ENCODE measurements around the gene FERD3L. TPM values are rescaled to one million over a fixed set of nuclear protein-coding genes. Genes with fewer than 3 reads are reported as not detected.
"Not testable (repeated sequence)": the region's sequence is repeated elsewhere in the genome, so short reads cannot be mapped to it uniquely, and the experiment has no call there.

FERD3L gene
- total RNA-seq (not detected), total RNA-seq (0 to 0.09 (median 0) reads per million in 29 experiments)
- not detected for total RNA-seq (2013)

GRCh38 chr7:19144661-19145433, at the start of gene FERD3L:
FERD3L (minus strand) TSS chr7:19145421; CDS start chr7:19145362, 59 bp downstream.
- H3K9me3 Mint-ChIP-seq, result peaks cover 4 to 8% (median 4%) of the 10 kb centered on the region in 3 donors
- H3K36me3 Mint-ChIP-seq, result no peaks in the 10 kb centered on the region
- no peak within 1 kb of the TSS for H3K27ac Mint-ChIP-seq
- ATAC-seq (replicated peaks in 1 of 4) (no peak), DNase-seq (no peak)
- no peak within 1 kb of the TSS for H3K27ac ChIP-seq (ENCODE audit: low read length)
- H3K27me3 ChIP-seq (replicated peaks in 1 of 2; ENCODE audit: control insufficient read depth in 2 of 2, extremely low read depth in 1 of 2, insufficient read depth in 2 of 2, low read length in 1 of 2), result peaks cover 16 to 29% of the 10 kb centered on the region in 2 experiments
- POLR2A ChIA-PET, result no interaction called here
- H3K27me3 Mint-ChIP-seq, result peaks cover 35 to 43% of the 10 kb centered on the region in 2 donors
- H3K9me3 ChIP-seq, result no peaks in the 10 kb centered on the region
- H3K36me3 ChIP-seq (ENCODE audit: control insufficient read depth in 2 of 2, extremely low read depth in 1 of 2, insufficient read depth in 1 of 2, low read length in 1 of 2), result no peaks in the 10 kb centered on the region
- H3K4me3 ChIP-seq (ENCODE audit: control insufficient read depth in 1 of 2, extremely low read depth in 1 of 2, low read length in 1 of 2), result no peak within 1 kb of the TSS
- no peaks in the 10 kb centered on the region for H3K4me1 ChIP-seq (ENCODE audit: control insufficient read depth in 1 of 2, extremely low read depth in 1 of 2, insufficient read depth in 2 of 2, low read length in 2 of 2)
- no peak within 1 kb of the TSS for H3K4me3 Mint-ChIP-seq
- H3K4me1 Mint-ChIP-seq, result no peaks in the 10 kb centered on the region
- 9% methylated on average over 45 of the region's 51 CpGs for WGBS (ENCODE audit: insufficient coverage)
- CTCF ChIA-PET, result no interaction called here

- CTCF ChIA-PET; POLR2A ChIA-PET; H3K27ac ChIP-seq (ENCODE audit: low read length); H3K4me3 ChIP-seq (ENCODE audit: control insufficient read depth in 1 of 2, extremely low read depth in 1 of 2, low read length in 1 of 2); H3K9me3 Mint-ChIP-seq; ATAC-seq (replicated peaks in 1 of 4); H3K27me3 Mint-ChIP-seq; DNase-seq; H3K27me3 ChIP-seq (replicated peaks in 1 of 2; ENCODE audit: control insufficient read depth in 2 of 2, extremely low read depth in 1 of 2, insufficient read depth in 2 of 2, low read length in 1 of 2); H3K4me1 ChIP-seq (ENCODE audit: control insufficient read depth in 1 of 2, extremely low read depth in 1 of 2, insufficient read depth in 2 of 2, low read length in 2 of 2); H3K4me1 Mint-ChIP-seq; H3K4me3 Mint-ChIP-seq; H3K36me3 ChIP-seq (ENCODE audit: control insufficient read depth in 2 of 2, extremely low read depth in 1 of 2, insufficient read depth in 1 of 2, low read length in 1 of 2); H3K9me3 ChIP-seq; H3K36me3 Mint-ChIP-seq; H3K27ac Mint-ChIP-seq: not testable (repeated sequence)
- WGBS (ENCODE audit: insufficient coverage), result 55% methylated on average over 5 of the region's 14 CpGs
Observed at GRCh38 chr7:19194417-19194816, 49.2 kb upstream of the FERD3L start.

GRCh38 chr7:19181634-19182033, 36.4 kb upstream of the FERD3L start:
- ATAC-seq (replicated peaks in 1 of 4) (no peak), DNase-seq (no peak)
- H3K4me3 Mint-ChIP-seq, result no peak overlapping the region
- no peak overlapping the region for H3K27ac Mint-ChIP-seq
- CTCF ChIA-PET, result no interaction called here
- Histone ChIP-seq H3K27ac (ENCODE audit: low read length) (no peak overlapping the region), H3K9me3 (no peaks in the 10 kb centered on the region), H3K4me3 (ENCODE audit: control insufficient read depth in 1 of 2, extremely low read depth in 1 of 2, low read length in 1 of 2) (no peak overlapping the region), H3K4me1 (ENCODE audit: control insufficient read depth in 1 of 2, extremely low read depth in 1 of 2, insufficient read depth in 2 of 2, low read length in 2 of 2) (no peaks in the 10 kb centered on the region), H3K36me3 (ENCODE audit: control insufficient read depth in 2 of 2, extremely low read depth in 1 of 2, insufficient read depth in 1 of 2, low read length in 1 of 2) (no peaks in the 10 kb centered on the region), H3K27me3 (replicated peaks in 1 of 2; ENCODE audit: control insufficient read depth in 2 of 2, extremely low read depth in 1 of 2, insufficient read depth in 2 of 2, low read length in 1 of 2) (no peaks in the 10 kb centered on the region)
- peaks cover 16 to 28% (median 17%) of the 10 kb centered on the region in 3 donors for H3K9me3 Mint-ChIP-seq
- H3K4me1 Mint-ChIP-seq, result no peaks in the 10 kb centered on the region
- no peaks in the 10 kb centered on the region for H3K27me3 Mint-ChIP-seq
- no peaks in the 10 kb centered on the region for H3K36me3 Mint-ChIP-seq
- WGBS (ENCODE audit: insufficient coverage), result 71% methylated on average over 1 of the region's 1 CpG
- POLR2A ChIA-PET, result no interaction called here

GRCh38 chr7:19178595-19178994, 33.4 kb upstream of the FERD3L start:
- Mint-ChIP-seq H3K27ac (no peak overlapping the region), H3K4me1 (no peaks in the 10 kb centered on the region), H3K9me3 (peaks cover 8 to 11% (median 10%) of the 10 kb centered on the region in 3 donors), H3K27me3 (no peaks in the 10 kb centered on the region), H3K4me3 (no peak overlapping the region), H3K36me3 (no peaks in the 10 kb centered on the region)
- WGBS (ENCODE audit: insufficient coverage), result no CpG with 5 or more reads among the region's 4 CpGs
- no peak overlapping the region for H3K4me3 ChIP-seq (ENCODE audit: control insufficient read depth in 1 of 2, extremely low read depth in 1 of 2, low read length in 1 of 2)
- DNase-seq, result no peak
- CTCF ChIA-PET, result no interaction called here
- H3K4me1 ChIP-seq (ENCODE audit: control insufficient read depth in 1 of 2, extremely low read depth in 1 of 2, insufficient read depth in 2 of 2, low read length in 2 of 2), result no peaks in the 10 kb centered on the region
- no peak for ATAC-seq (replicated peaks in 1 of 4)
- no peaks in the 10 kb centered on the region for H3K27me3 ChIP-seq (replicated peaks in 1 of 2; ENCODE audit: control insufficient read depth in 2 of 2, extremely low read depth in 1 of 2, insufficient read depth in 2 of 2, low read length in 1 of 2)
- H3K36me3 ChIP-seq (ENCODE audit: control insufficient read depth in 2 of 2, extremely low read depth in 1 of 2, insufficient read depth in 1 of 2, low read length in 1 of 2), result no peaks in the 10 kb centered on the region
- POLR2A ChIA-PET, result no interaction called here
- H3K27ac ChIP-seq (ENCODE audit: low read length), result no peak overlapping the region
- H3K9me3 ChIP-seq, result no peaks in the 10 kb centered on the region

- 10% methylated on average over 2 of the region's 5 CpGs for WGBS (ENCODE audit: insufficient coverage)
- Histone ChIP-seq H3K36me3 (ENCODE audit: control insufficient read depth in 2 of 2, extremely low read depth in 1 of 2, insufficient read depth in 1 of 2, low read length in 1 of 2) (no peaks in the 10 kb centered on the region), H3K4me1 (ENCODE audit: control insufficient read depth in 1 of 2, extremely low read depth in 1 of 2, insufficient read depth in 2 of 2, low read length in 2 of 2) (no peaks in the 10 kb centered on the region), H3K27me3 (replicated peaks in 1 of 2; ENCODE audit: control insufficient read depth in 2 of 2, extremely low read depth in 1 of 2, insufficient read depth in 2 of 2, low read length in 1 of 2) (no peaks in the 10 kb centered on the region), H3K4me3 (ENCODE audit: control insufficient read depth in 1 of 2, extremely low read depth in 1 of 2, low read length in 1 of 2) (no peak overlapping the region), H3K27ac (ENCODE audit: low read length) (no peak overlapping the region), H3K9me3 (no peaks in the 10 kb centered on the region)
- H3K27ac Mint-ChIP-seq, result no peak overlapping the region
- DNase-seq, result no peak
- ChIA-PET POLR2A (no interaction called here), CTCF (no interaction called here)
- H3K4me3 Mint-ChIP-seq, result no peak overlapping the region
- peaks cover 1% of the 10 kb centered on the region in 3 donors for H3K9me3 Mint-ChIP-seq
- no peaks in the 10 kb centered on the region for H3K27me3 Mint-ChIP-seq
- H3K36me3 Mint-ChIP-seq, result no peaks in the 10 kb centered on the region
- H3K4me1 Mint-ChIP-seq, result no peaks in the 10 kb centered on the region
- ATAC-seq (replicated peaks in 1 of 4), result no peak
Observed at GRCh38 chr7:19177269-19177668, 32.0 kb upstream of the FERD3L start.

- Mint-ChIP-seq H3K9me3 (peaks cover 0 to 3% (median 0%) of the 10 kb centered on the region in 3 donors), H3K27ac (no peak overlapping the region), H3K4me3 (no peak overlapping the region), H3K27me3 (no peaks in the 10 kb centered on the region), H3K36me3 (no peaks in the 10 kb centered on the region), H3K4me1 (no peaks in the 10 kb centered on the region)
- CTCF ChIA-PET, result no interaction called here
- Histone ChIP-seq H3K27ac (ENCODE audit: low read length) (no peak overlapping the region), H3K4me1 (ENCODE audit: control insufficient read depth in 1 of 2, extremely low read depth in 1 of 2, insufficient read depth in 2 of 2, low read length in 2 of 2) (no peaks in the 10 kb centered on the region), H3K27me3 (replicated peaks in 1 of 2; ENCODE audit: control insufficient read depth in 2 of 2, extremely low read depth in 1 of 2, insufficient read depth in 2 of 2, low read length in 1 of 2) (no peaks in the 10 kb centered on the region), H3K36me3 (ENCODE audit: control insufficient read depth in 2 of 2, extremely low read depth in 1 of 2, insufficient read depth in 1 of 2, low read length in 1 of 2) (no peaks in the 10 kb centered on the region), H3K4me3 (ENCODE audit: control insufficient read depth in 1 of 2, extremely low read depth in 1 of 2, low read length in 1 of 2) (no peak overlapping the region), H3K9me3 (no peaks in the 10 kb centered on the region)
- no CpG with 5 or more reads among the region's 3 CpGs for WGBS (ENCODE audit: insufficient coverage)
- ATAC-seq (replicated peaks in 1 of 4) (no peak), DNase-seq (no peak)
- POLR2A ChIA-PET, result no interaction called here
Observed at GRCh38 chr7:19175241-19175640, 30.0 kb upstream of the FERD3L start.

Data from T-cell (primary cell).